GM19324 (cell line): ENCODE measurements around the gene MUC5B.
"Not testable (repeated sequence)": the region's sequence is repeated elsewhere in the genome, so short reads cannot be mapped to it uniquely, and the experiment has no call there.

Experiments
- ATAC-seq: cut with Tn5 transposase; IDR thresholded peaks from one replicate; pipeline ENCODE4 v1.9.1; 2021; ENCODE audit warnings: mild to moderate bottlenecking, moderate library complexity; ENCODE audit not compliant: unreplicated experiment, low FRiP score

MUC5B gene

DNA sequence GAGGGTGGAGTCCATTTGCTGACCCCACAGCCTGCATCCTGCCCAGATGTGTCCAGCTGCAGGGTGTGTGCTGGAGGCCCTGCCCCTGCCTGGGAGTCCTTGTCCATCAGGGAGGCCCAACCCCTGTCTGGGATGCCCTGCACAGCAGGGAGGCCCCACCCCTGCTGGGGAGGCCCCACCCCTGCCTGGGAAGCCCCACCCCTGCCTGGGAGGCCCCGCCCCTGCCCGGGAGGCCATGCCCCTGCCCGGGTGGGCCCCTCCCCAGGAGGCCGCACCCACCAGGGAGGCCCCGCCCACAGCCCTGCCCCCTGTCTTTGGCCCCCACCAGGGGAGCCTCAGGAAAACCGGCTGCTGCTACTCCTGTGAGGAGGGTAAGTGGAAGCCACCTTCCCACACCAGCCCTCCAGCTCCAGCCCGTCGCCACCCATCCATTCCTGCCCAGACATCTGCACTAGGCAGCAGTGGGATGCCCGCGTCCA is 37.2 kb downstream of the MUC5B start:
- no peak for ATAC-seq

DNA sequence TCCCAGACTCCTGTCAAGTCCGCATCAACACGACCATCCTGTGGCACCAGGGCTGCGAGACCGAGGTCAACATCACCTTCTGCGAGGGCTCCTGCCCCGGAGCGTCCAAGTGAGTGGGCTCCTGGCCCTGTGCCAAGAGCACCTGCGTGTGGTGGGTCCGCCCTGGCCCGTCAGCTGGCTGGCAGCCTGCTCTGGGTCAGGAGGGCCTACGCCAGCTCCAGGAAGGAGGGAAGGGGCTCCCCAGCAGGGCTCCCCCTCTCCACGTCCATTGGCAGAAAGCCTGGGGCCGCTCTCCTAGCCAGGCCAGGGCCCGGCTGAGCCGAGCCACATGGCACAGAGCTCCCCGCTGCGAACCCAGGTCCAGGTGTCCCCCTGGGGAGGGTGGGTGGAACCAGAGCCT is 37.8 kb downstream of the MUC5B start:
- no peak for ATAC-seq

DNA sequence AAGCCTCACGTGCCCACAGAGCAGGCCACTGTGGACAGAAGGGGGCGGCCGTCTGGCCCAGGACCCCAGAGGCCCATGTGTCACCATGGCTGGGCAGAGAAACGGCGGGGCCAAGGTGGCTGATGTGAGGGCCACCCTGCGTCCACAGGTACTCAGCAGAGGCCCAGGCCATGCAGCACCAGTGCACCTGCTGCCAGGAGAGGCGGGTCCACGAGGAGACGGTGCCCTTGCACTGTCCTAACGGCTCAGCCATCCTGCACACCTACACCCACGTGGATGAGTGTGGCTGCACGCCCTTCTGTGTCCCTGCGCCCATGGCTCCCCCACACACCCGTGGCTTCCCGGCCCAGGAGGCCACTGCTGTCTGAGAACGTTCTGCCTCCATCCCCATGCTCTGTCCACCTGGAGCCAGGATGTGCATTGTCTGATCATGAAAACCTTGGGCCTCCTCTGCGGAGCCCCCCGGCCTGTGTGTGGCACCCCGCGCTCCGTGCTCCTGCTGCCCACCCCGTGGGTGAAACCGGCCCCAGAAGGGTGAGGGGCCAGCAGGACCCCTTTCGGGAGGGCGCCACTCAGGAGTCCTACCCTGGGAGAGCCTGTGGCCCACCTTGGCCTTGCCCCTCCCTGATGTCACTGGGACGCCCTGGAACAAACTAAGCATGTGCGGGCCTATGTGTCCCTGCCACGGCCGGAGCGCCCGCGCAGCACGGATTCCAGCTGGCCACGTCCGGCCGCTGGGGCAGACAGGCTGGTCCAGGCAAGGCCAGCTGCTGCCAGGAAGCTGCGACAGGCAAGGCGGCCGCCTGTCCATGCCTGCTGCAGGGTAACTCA is 38.6 kb downstream of the MUC5B start:
- ATAC-seq: no peak

DNA sequence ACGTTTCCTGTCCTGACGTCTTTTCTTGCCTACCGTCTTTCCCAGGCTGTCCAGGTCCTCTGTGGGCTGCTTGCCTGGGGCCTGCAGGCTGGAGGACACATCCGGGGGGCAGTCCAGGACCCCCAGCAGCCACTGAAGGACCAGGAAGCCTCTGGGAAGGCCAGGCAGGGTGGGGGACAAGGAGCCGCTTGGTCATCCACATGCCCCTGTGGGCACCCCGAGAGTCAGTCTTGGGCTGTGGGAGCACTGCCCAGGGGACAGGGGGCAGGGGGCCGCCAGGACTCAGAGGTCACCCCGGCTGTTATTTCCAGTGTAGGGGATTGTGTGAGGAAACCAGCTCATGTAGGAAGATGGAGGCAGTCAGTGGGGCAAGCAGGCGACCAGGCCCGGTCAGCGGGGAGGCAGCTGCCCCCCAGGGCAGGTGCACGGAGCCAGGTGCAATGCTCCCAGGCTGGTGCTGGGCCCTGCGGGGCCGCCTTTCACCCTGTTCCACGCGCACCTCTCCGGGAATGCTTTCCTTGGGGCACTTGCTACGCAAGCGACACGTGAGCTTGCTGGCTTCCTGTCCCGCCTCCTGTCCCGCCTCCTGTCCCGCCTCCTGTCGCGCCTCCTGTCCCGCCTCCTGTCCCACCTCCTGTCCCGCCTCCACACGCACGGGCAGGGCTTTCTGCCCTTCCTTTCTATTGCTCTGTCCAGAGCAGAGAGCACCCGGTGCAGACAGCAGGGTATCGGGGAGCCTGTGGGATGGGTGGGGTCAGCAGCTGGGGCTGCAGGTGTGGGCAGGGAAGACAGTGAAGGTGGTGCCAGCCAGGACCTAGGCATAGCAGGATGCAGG is 39.5 kb downstream of the MUC5B start:
- no peak for ATAC-seq

DNA sequence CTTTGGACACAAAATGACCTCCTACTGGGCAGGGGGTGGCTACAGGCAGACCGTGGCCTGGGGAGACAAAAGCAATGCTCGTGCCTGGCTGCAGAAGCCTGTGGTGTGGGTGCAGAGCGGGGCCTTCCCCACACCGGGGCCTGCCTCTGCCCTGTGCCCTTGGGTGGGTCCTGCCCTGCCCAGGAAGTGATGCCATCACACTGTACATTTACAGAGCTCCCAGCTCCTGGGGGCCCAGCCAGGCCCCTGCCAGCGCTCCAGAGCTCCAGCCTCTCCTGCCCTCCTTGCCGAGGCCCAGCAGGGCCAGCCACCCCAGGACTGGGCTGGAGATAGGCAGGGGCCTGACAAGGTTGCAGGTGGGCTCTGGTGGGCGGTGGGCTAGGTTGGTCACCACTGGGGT is 40.1 kb downstream of the MUC5B start:
- ATAC-seq: no peak

DNA sequence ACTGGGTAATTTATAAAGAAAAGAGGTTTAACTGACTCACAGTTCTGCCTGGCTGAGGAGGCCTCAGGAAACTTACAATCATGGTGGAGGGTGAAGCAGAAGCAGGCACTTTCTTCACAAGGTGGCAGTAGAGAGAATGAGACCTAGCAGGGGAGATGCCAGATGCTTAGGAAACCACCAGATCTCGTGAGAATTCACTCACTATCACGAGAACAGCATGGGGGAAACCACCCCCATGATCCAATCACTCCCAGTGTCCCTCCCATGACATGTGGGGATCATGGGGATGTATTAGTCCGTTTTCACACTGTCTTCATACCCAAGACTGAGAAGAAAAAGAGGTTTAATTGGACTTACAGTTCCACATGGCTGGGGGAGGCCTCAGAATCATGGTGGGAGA is 41.6 kb downstream of the MUC5B start:
- ATAC-seq: not testable (repeated sequence)

DNA sequence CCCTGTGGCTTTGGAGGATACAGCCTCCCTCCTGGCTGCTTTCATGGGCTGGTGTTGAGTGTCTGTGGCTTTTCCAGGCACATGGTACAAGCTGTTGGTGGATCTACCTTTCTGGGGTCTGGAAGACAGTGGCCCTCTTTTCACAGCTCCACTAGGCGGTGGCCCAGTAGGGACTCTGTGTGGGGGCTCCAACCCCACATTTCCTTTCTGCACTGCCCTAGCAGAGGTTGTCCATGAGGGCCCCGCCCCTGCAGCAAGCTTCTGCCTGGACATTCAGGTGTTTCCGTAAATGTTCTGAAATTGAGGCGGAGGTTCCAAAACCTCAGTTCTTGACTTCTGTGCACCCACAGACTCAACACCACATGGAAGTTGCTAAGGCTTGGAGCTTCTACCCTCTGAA is 42.6 kb downstream of the MUC5B start:
- ATAC-seq: not testable (repeated sequence)

DNA sequence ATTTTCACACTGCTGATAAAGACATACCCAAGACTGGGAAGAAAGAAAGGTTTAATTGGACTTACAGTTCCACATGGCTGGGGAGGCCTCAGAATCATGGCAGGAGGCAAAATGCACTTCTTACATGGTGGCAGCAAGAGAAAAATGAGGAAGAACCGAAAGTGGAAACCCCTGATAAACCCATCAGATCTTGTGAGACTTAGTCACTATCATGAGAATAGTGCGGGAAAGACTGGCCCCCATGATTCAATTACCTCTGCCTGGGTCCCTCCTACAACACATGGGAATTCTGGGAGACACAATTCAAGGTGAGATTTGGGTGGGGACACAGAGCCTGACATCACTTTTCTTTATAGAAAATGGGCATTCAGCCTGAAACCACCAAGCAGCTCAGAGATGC is 44.1 kb downstream of the MUC5B start:
- ATAC-seq: not testable (repeated sequence)

DNA sequence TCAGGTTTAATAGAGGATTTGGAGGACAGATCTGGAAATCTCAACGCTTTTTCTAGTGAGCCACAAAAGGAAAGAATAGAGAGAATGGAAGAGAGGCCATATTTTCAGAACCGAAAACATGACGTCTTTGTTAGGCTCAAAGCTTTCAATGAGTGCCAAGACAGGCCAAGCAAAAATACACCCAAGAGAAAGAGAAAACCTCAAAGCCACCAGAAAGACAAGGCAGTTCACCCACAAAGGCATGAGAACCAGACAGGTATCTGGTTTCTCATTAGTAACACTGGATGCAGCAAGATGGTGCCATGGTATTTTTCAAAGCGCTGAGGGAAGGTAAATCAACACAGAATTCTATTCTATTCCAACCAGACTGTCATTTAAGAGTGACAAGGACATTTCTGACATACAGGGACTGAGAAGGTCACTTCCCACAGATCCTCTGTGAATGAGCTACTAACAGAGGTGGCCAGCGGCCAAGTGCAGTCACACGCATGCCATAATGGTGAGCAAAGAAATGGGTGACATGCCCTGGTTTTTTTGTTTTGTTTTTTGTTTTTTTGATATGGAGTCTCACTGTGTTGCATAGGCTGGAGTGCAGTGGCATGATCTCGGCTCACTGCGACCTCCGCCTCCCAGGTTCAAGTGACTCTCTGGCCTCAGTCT is 44.7 kb downstream of the MUC5B start:
- ATAC-seq: no peak

DNA sequence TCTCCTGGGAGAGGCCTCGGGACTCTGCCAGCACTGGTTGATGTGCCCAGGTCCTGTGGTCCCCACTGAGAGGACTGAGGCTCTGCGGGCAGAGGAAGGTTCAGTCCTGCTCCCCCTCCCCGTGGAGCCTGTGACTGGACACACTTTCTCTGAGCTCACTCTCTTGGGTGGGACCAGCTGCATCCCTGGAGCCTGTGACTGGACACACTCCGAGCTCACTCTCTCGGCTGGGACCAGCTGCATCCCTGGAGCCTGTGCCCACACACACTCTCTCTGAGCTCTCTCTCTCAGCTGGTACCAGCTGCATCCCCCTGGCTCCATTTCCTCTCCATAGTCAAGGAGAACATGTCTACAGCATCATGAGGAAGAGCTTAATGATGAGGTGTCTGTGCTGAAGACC is 47.1 kb downstream of the MUC5B start:
- ATAC-seq: no peak

DNA sequence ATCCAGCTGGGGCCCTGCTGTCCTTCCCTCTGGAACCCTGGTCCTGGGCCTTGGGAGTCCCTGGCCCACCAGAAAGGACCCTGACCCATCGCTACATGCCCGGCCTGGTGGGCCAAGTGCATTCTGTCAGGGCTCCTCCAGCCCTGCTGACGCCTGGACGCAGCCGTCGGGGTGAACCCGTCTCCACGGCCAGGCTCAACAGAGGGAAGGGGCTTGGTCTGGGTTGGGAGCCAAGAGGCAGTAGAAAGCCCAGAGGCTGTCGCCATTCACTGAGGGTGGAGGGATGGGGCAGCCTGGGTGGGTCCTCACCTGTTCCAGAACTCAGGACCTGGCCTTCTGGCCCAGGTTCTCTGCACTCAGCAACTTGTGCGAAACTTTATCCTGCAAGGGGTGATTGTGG is 47.6 kb downstream of the MUC5B start:
- ATAC-seq: no peak

DNA sequence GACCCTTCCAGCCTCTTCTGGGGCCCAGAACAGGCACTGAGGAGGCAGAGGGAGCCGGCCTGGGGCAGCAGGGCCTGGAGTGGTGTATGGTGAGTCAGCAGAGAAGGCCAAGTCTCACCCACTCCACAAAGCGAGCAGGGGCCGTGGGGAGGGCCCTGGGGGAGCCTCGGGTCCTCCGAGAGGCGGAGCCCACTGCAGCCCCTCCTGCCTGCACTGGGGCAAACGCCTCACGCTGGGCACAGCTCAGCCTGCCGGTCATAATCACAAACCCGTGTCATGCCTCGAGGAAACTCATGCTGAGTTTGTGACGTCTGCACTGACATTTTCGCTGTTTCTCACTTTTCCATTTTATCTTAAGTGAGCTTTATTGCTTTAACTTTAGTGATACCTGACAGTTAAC is 48.1 kb downstream of the MUC5B start:
- no peak for ATAC-seq

DNA sequence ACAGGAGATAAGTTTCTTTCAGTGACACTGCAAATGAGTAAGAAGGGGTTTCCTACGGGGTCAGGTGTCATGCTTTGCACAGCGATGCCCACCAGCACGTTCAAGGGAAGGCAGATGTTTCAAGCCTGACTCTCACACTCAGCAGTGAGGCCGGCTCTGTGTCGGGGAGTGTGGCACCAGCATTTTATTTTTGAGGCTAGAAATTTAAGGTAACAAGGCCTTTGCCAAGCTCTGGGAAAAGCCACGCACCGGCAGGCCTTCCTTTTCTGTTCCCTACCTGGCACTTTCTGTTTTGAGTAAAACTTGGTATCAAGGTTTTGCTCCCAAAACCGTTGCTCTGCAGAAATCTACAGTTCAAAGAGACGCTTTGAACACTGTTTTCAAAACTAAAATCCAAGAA is 48.5 kb downstream of the MUC5B start:
- no peak for ATAC-seq

DNA sequence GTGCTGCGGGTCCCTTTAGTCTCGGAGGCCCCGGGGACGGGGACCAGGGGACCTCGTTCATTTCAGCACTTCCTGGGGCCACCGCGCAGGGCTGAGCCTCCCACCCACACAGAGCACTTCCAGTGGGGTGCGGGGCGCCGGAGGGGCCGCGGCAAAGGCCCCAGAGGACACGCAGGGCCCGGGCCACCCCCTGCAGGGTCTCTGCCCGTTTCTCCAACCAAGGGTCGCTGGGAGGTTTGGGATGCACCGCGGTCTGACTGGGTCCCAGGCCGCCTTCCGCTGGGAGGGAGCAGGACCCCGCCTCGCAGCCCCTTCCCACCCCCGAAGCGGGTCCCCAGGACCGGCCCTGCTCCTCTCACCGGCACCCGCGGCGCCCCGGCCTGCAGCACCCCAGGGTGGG is 49.1 kb downstream of the MUC5B start:
- ATAC-seq: no peak

DNA sequence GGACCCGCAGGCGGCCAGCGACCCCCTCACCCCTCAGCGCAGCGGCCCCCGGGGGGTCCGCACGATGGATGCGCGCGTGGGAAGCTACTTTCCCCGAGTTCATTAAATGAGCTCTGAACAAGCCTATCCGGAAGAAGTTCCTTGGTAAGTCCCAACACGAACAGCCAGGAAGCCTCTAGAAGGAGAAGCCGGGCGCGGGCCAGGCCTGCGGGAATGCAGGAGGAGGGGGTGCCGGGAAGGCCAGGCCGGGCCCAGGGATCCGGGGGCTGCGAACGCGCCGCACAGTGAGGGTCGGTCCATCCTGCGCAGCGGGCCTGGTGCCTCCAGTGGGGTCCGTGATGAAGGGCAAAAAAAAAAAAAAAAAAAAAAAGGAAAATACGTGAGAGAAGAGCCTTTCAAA is 49.7 kb downstream of the MUC5B start:
- ATAC-seq: no peak

DNA sequence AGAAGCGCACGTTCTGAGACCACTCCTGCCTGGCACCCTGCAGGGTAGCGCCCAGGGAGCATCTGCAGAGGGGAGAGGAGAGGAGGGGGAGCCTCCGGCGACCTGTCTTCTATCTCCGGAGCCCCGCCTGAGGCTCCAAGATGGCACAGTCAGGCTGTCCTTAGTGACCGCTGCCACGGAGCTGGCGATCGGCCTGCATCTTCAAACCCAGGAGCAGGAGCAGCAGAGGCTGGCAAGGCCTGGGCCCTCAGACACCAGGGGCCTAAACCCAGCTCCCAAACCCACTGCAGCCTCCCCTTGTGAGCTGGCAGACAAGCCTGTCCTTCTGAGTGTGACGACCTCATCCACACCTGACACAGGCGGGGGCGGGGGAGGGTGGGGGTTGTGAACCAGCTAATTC is 51.6 kb downstream of the MUC5B start:
- ATAC-seq: no peak

DNA sequence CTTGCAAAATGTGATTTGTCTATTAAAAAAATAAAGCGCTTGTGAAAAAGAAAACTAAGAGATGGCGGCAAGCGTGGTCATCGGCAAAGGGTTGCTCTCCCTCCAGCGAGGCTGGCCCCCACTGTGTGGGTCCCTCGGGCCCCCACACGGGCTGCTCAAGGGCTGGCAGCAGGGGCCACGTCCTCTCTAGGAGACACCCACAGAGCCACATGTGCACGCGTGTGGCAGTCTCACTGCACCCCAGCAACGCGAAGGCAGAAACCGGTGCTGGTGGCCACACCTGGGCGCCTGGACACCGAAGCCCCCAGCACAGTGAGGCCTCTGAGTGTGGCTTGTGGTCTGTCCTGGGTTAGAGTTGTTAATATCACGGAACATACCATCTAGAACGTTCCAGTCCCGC is 52.2 kb downstream of the MUC5B start:
- no peak for ATAC-seq

DNA sequence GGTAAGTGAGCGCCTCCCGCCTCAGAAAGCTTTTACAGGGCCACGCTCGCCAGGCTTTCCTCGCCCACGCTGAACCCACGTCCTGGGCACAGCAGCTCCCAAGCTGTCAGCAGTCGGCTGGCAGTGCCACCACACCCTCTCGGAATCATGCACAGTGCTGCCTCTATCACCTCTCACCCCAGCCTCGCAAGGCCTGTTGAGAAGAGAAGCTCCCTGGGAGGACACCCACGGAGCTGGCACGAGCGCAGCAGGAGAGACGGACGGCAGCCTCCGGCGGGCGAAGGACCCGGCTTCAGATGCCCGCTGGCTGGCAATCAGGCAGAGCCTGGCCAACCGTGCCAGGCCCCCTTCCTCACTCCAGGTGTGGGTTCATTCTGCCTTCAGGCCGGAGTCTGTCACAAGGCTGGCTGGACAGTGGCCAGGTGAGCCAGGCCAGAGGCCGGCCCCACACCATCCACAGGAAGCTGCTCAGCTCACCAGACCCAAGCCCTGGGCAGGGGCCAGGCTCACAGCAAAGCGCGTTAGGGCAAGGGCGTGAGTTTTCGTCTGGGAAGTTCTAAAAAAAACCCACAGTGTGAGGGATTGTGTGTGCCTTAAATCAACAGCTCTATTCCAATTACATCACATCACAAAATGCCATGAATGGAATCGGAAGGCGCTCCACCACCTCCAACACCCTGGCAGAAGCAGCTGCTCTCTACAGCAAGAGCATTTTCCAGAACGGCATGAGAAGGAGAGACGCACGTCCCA is 53.4 kb downstream of the MUC5B start:
- no peak for ATAC-seq

DNA sequence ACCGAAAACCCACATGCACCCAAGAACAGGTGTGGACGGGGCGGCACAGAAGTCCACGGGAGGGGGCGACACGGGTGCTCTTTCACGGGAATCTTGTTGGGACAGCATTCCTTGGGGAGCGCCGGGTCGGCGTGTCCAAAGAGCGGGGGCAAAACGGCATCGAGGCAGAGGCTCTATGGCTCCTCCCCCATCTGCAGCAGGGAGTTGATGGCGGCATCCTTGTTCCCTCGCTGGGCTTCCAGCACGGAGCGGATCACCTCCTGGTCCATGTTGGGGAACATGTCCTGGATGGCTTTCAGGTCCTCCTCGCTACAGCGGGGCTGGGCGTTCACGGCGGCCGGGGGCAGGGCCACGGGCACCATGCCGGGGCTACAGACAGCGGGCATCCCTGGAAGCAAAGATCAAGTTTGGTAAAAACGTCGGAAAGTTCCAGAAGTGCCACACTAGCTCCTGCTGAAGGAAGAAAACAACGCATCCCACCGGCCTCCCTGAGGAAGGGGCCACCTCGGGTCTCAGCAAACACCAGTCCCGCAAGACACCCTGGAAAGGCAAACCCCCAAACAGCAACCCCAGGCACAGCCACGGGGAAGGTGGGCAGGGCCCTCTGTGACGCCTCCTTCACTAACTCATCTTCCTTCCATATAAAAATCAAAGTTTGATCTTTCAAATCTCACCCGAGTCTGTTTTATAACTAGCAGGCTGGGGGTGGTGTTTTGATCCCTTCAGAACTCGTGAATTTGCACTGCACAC is 54.2 kb downstream of the MUC5B start:
- no peak for ATAC-seq
